H9 (cell line): ENCODE data around the gene MMAA. TPM values are rescaled to one million over a fixed set of nuclear protein-coding genes. Genes with fewer than 3 reads are reported as not detected.

ENCODE experiments used
- DNase-seq: peaks from one replicate; pipeline ENCODE4 v3.0.0-alpha.2; 2017
- H2AFZ ChIP-seq: one replicate; pipeline ENCODE4 v1.6.1; 2013; ENCODE audit warnings: mild to moderate bottlenecking, low read length, control low read depth, moderate library complexity
- H2AK5ac ChIP-seq: 2 replicates; pipeline ENCODE4 v1.6.1; 2013; ENCODE audit warnings: low read length, control low read depth, mixed read lengths; ENCODE audit not compliant: insufficient read length
- H2BK120ac ChIP-seq: one replicate; pipeline ENCODE4 v1.6.1; 2013; ENCODE audit warnings: low read depth, mild to moderate bottlenecking, low read length, control low read depth, inconsistent platforms; ENCODE audit not compliant: poor library complexity, severe bottlenecking
- H2BK12ac ChIP-seq: 2 replicates; pipeline ENCODE4 v1.6.1; 2013; ENCODE audit warnings: low read length, control low read depth, mixed read lengths, low read depth; ENCODE audit not compliant: insufficient read length
- H2BK15ac ChIP-seq: 2 replicates; pipeline ENCODE4 v1.6.1; 2013; ENCODE audit warnings: low read depth, low read length, control low read depth
- H2BK20ac ChIP-seq: one replicate; pipeline ENCODE4 v1.6.1; 2013; ENCODE audit warnings: low read depth, mild to moderate bottlenecking, low read length, control low read depth, inconsistent platforms; ENCODE audit not compliant: poor library complexity, severe bottlenecking
- H2BK5ac ChIP-seq: 2 replicates; pipeline ENCODE4 v1.6.1; 2013; ENCODE audit warnings: low read length, control low read depth, mixed read lengths; ENCODE audit not compliant: insufficient read length
- H3K14ac ChIP-seq: 2 replicates; pipeline ENCODE4 v1.6.1; 2013; ENCODE audit warnings: low read length, control low read depth; ENCODE audit not compliant: insufficient read depth
- H3K18ac ChIP-seq: 2 replicates; pipeline ENCODE4 v1.6.1; 2013; ENCODE audit warnings: low read depth, mild to moderate bottlenecking, mixed read lengths, low read length, control low read depth; ENCODE audit not compliant: insufficient read length
- H3K23ac ChIP-seq: 2 replicates; pipeline ENCODE4 v1.6.1; 2013; ENCODE audit warnings: low read length, control low read depth, mixed read lengths, low read depth; ENCODE audit not compliant: insufficient read length
- H3K23me2 ChIP-seq: 2 replicates; pipeline ENCODE4 v1.6.1; 2013; ENCODE audit warnings: low read depth, mild to moderate bottlenecking, mixed read lengths, low read length, control low read depth; ENCODE audit not compliant: insufficient read length, poor library complexity, severe bottlenecking
- H3K27ac ChIP-seq: 2 replicates; pipeline ENCODE4 v1.5.1; 2013; ENCODE audit warnings: low read length, control low read depth, mixed read lengths, low read depth; ENCODE audit not compliant: insufficient read length
- H3K27me3 ChIP-seq: 2 replicates; pipeline ENCODE4 v1.6.1; 2013; ENCODE audit warnings: low read length, control low read depth, inconsistent platforms; ENCODE audit not compliant: insufficient read depth
- H3K4ac ChIP-seq: 2 replicates; pipeline ENCODE4 v1.6.1; 2013; ENCODE audit warnings: low read depth, mild to moderate bottlenecking, control low read depth, inconsistent platforms, low read length, moderate library complexity
- H3K4me1 ChIP-seq: 2 replicates; pipeline ENCODE4 v1.6.1; 2013; ENCODE audit warnings: low read length, control low read depth, inconsistent platforms; ENCODE audit not compliant: insufficient read depth
- H3K4me2 ChIP-seq: 2 replicates; pipeline ENCODE4 v1.6.1; 2013; ENCODE audit warnings: low read length, control low read depth, mixed read lengths; ENCODE audit not compliant: insufficient read length, insufficient read depth
- H3K56ac ChIP-seq: 2 replicates; pipeline ENCODE4 v1.6.1; 2013; ENCODE audit warnings: low read depth, mild to moderate bottlenecking, mixed read lengths, low read length, control low read depth; ENCODE audit not compliant: insufficient read length
- H3K79me1 ChIP-seq: 2 replicates; pipeline ENCODE4 v1.6.1; 2013; ENCODE audit warnings: low read depth, mild to moderate bottlenecking, moderate library complexity, low read length, control low read depth, inconsistent platforms; ENCODE audit not compliant: insufficient read depth, poor library complexity, severe bottlenecking
- H3K79me2 ChIP-seq: 2 replicates; pipeline ENCODE4 v1.6.1; 2013; ENCODE audit warnings: low read length, control low read depth, inconsistent platforms; ENCODE audit not compliant: insufficient read depth
- H3K9ac ChIP-seq: 2 replicates; pipeline ENCODE4 v1.6.1; 2013; ENCODE audit warnings: low read length, control low read depth, mixed read lengths; ENCODE audit not compliant: insufficient read length; ENCODE audit errors: extremely low read depth
- H3K9me3 ChIP-seq: one replicate; pipeline ENCODE4 v1.6.1; 2013; ENCODE audit warnings: low read depth, low read length, inconsistent platforms; ENCODE audit not compliant: control insufficient read depth
- H3T11ph ChIP-seq: one replicate; pipeline ENCODE4 v1.6.1; 2013; ENCODE audit warnings: mild to moderate bottlenecking, low read length, control low read depth, inconsistent platforms
- H4K20me1 ChIP-seq: one replicate; pipeline ENCODE4 v1.6.1; 2013; ENCODE audit not compliant: control insufficient read depth, insufficient read length, insufficient read depth
- H4K5ac ChIP-seq: 2 replicates; pipeline ENCODE4 v1.6.1; 2013; ENCODE audit warnings: low read depth, mild to moderate bottlenecking, mixed read lengths, low read length, control low read depth; ENCODE audit not compliant: insufficient read length
- H4K8ac ChIP-seq: replicated peaks from 2 replicates; pipeline ENCODE4 v1.6.1; 2013; ENCODE audit warnings: low read length, control low read depth, mixed read lengths, low read depth; ENCODE audit not compliant: insufficient read length
- H4K91ac ChIP-seq: 2 replicates; pipeline ENCODE4 v1.6.1; 2013; ENCODE audit warnings: low read depth, mild to moderate bottlenecking, moderate library complexity, mixed read lengths, low read length, control low read depth; ENCODE audit not compliant: insufficient read length
- H3K27ac Mint-ChIP-seq, 3 experiments: 2 replicates in 2 of 3; 3 replicates in 1 of 3; pipeline ENCODE4 v1.8.0; 2020 to 2021; ENCODE audit warnings: mixed read lengths in 3 of 3, mild to moderate bottlenecking in 1 of 3, moderate library complexity in 1 of 3
- H3K27me3 Mint-ChIP-seq: 2 replicates; pipeline ENCODE4 v1.8.0; 2021; ENCODE audit warnings: low read depth, mild to moderate bottlenecking, moderate library complexity, mixed read lengths
- H3K36me3 Mint-ChIP-seq, 3 experiments: 2 replicates in 2 of 3; 3 replicates in 1 of 3; pipeline ENCODE4 v1.8.0; 2020 to 2021; ENCODE audit warnings: low read depth in 3 of 3, mixed read lengths in 3 of 3; ENCODE audit not compliant: insufficient read depth in 1 of 3
- H3K4me1 Mint-ChIP-seq, 2 experiments: 2 replicates each; pipeline ENCODE4 v1.8.0; 2020; ENCODE audit warnings: mixed read lengths in 2 of 2
- H3K4me3 Mint-ChIP-seq, 2 experiments: 2 replicates in 1 of 2; 3 replicates in 1 of 2; pipeline ENCODE4 v1.8.0; 2020 to 2021; ENCODE audit warnings: mild to moderate bottlenecking in 2 of 2, mixed read lengths in 2 of 2, moderate library complexity in 1 of 2
- H3K9me3 Mint-ChIP-seq, 2 experiments: 2 replicates in 1 of 2; 3 replicates in 1 of 2; pipeline ENCODE4 v1.8.0; 2020; ENCODE audit warnings: mild to moderate bottlenecking in 2 of 2, mixed read lengths in 2 of 2, moderate library complexity in 1 of 2
- WGBS: extraction: QIAGEN DNeasy Blood & Tissue Kit; methylation state at CpG from one replicate; pipeline ENCODE4 v1.1.7; 2013; ENCODE audit warnings: missing lambda C conversion rate, low lambda C conversion rate, mixed read lengths; ENCODE audit not compliant: insufficient read length; ENCODE audit errors: extremely low coverage; 5-methylcytosine and 5-hydroxymethylcytosine counted together
- total RNA-seq: library from RNA; stranded (reverse); gene quantifications from 2 replicates; pipeline ENCODE4 v1.2.1, GENCODE V29; 2021
- TF ChIP-seq, protein P1 (sequence below): fragments of 200-600 bp; sonication (generic); conservative IDR thresholded peaks from 3 replicates; pipeline ENCODE4 v1.8.0; 2021; ENCODE audit warnings: antibody characterized with exemption, mild to moderate bottlenecking

Gene MMAA
- total RNA-seq, 1 experiment from 2014 or later, result 3.0 TPM

DNA sequence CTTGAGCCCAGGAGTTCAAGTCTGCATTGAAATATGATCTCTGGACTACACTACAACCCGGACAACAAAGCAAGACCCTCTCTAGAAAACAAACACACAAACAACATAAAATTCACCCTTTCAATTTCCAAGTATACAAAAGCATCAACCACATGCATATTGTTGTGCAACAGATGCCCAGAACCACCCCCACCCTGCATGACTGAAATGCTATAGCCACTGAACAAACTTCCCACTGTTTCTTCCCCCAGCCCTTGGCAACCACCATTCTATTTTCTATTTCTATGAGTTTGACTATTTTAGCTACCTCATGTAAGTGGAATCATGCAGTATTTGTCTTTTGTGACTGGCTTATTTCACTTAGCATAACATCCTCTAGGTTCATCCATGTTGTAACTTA is 46.6 kb downstream of the MMAA start:
- H4K8ac ChIP-seq, result no peak overlapping the region
- H2AK5ac ChIP-seq, result no peak overlapping the region
- no peaks in the 10 kb centered on the region for H3K79me1 ChIP-seq
- H3K79me2 ChIP-seq, result no peaks in the 10 kb centered on the region
- no peak overlapping the region for H3K27ac ChIP-seq
- no peak overlapping the region for H3K18ac ChIP-seq
- no peak overlapping the region for H3T11ph ChIP-seq
- no peak overlapping the region for H2BK12ac ChIP-seq
- H3K4me2 ChIP-seq, result no peak overlapping the region
- H2AFZ ChIP-seq, result no peak overlapping the region
- no peak overlapping the region for H2BK120ac ChIP-seq
- no peaks in the 10 kb centered on the region for H3K27me3 ChIP-seq
- H3K14ac ChIP-seq, result no peak overlapping the region
- TF ChIP-seq, protein P1, sequence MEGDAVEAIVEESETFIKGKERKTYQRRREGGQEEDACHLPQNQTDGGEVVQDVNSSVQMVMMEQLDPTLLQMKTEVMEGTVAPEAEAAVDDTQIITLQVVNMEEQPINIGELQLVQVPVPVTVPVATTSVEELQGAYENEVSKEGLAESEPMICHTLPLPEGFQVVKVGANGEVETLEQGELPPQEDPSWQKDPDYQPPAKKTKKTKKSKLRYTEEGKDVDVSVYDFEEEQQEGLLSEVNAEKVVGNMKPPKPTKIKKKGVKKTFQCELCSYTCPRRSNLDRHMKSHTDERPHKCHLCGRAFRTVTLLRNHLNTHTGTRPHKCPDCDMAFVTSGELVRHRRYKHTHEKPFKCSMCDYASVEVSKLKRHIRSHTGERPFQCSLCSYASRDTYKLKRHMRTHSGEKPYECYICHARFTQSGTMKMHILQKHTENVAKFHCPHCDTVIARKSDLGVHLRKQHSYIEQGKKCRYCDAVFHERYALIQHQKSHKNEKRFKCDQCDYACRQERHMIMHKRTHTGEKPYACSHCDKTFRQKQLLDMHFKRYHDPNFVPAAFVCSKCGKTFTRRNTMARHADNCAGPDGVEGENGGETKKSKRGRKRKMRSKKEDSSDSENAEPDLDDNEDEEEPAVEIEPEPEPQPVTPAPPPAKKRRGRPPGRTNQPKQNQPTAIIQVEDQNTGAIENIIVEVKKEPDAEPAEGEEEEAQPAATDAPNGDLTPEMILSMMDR, result no peak
- no peak overlapping the region for H2BK5ac ChIP-seq
- H2BK20ac ChIP-seq, result no peak overlapping the region
- no peaks in the 10 kb centered on the region for H3K4me1 Mint-ChIP-seq
- H3K9me3 Mint-ChIP-seq, result peaks cover 2 to 3% of the 10 kb centered on the region in 2 experiments; a peak in 1 of 5 replicates
- H3K4ac ChIP-seq, result no peak overlapping the region
- H3K27me3 Mint-ChIP-seq, result no peaks in the 10 kb centered on the region
- no peak overlapping the region for H4K5ac ChIP-seq
- no peaks in the 10 kb centered on the region for H3K23me2 ChIP-seq
- H4K91ac ChIP-seq, result no peak overlapping the region
- H3K56ac ChIP-seq, result no peak overlapping the region
- H3K27ac Mint-ChIP-seq, result no peak overlapping the region
- H4K20me1 ChIP-seq, result no peaks in the 10 kb centered on the region
- no peaks in the 10 kb centered on the region for H3K9me3 ChIP-seq
- H3K4me1 ChIP-seq, result no peaks in the 10 kb centered on the region
- no CpG with 5 or more reads among the region's 1 CpG for WGBS
- no peak overlapping the region for H3K23ac ChIP-seq
- H3K4me3 Mint-ChIP-seq, result no peak overlapping the region
- DNase-seq, result no peak
- H3K36me3 Mint-ChIP-seq, result no peaks in the 10 kb centered on the region; a peak in 1 of 7 replicates
- no peak overlapping the region for H2BK15ac ChIP-seq
- H3K9ac ChIP-seq, result no peak overlapping the region
